HG03571 (cell line): Measurements from ENCODE around the gene MDK.
A peak's percentile ranks its signal among the peaks of the same experiment; 100 is the strongest.

Experiments
- ATAC-seq: cut with Tn5 transposase; IDR thresholded peaks from one replicate; pipeline ENCODE4 v1.9.1; 2021; ENCODE audit not compliant: unreplicated experiment

The MDK gene

GRCh38 chr11:46381048-46381818 lies at the start of gene MDK:
TSS of gene MDK (plus strand) at chr11:46381669. CDS start at chr11:46382058, 389 bp downstream.
- ATAC-seq: no peak

DNA sequence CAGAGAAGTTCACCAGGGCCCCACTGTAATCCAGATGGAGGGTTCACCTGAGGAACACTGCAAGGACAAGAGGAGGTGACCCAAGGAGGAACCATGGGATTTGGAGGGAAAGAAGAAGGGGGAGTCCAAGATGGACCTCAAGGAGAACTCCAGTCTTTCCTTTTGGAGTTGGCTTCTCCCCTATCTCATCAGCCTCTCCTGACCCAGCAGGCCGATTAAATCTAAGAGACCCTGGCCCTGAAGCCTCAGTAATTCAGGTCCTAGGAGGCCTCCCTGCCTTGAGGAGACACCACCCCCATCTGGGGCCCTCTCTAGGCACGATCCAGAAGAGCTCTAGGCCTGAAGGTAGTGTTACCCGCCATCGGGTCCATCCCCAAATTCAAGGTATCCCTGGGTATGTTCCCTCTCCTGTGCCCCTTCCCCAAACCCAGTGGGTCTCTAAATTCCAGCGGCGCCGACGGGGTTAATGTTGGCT lies 49.3 kb upstream of the MDK start:
- no peak for ATAC-seq

- no peak for ATAC-seq
Observed at GRCh38 chr11:46332568-46333393, 48.7 kb upstream of the MDK start.

GRCh38 chr11:46333394-46333947 lies 48.0 kb upstream of the MDK start:
- ATAC-seq: no peak

GRCh38 chr11:46334211-46334610 lies 47.3 kb upstream of the MDK start:
- no peak for ATAC-seq

DNA sequence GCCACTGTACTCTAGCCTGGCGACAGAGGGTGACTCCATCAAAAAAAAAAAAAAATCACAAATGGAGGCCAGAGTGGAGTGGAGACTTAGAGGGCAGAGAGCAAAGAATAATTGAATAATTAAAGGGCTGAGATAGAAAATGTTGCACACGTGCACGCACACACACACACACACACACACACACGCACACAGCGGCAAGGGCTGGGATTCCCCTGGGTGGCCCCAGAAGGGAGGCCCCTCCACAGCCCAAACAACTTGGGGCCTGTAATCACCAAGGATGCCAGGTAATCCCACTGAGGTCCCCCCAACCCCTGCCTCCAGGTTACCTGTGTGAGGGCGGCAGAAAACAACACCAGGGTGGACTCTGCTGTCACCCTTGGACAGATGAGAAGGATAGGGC lies 46.2 kb upstream of the MDK start:
- ATAC-seq: no peak

DNA sequence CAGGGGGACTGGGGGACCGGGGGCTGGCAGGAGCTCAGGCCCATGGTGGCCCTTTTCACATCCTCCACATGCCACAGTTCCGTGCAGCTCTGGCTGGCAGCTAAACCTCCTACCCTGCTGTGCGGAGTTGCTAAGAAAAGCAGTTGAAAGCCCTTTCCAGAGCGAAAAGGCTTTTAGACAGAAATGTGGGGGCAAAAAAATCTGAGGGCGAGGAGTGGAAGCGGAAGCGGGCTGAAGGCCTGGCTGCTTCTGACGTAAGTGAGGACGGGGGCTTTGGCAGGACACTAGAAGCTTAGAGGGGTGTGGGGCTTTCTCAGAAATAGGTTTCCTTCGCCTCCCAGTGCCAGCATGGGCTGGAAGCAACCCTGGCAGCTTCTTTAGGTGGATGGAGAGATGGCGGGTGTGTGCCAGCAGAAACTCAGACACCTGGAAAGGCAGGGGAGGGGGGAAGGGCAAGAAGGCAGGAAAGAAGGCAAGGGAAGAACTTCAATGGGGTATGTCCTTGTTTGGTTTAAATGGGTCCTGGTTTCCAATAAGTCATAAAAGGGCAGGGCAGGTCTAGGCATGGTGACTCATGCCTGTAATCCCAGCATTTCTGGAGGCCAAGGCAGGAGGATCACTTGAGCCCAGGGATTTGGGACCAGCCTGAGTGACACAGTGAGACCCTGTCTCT lies 45.4 kb upstream of the MDK start:
- ATAC-seq: no peak

DNA sequence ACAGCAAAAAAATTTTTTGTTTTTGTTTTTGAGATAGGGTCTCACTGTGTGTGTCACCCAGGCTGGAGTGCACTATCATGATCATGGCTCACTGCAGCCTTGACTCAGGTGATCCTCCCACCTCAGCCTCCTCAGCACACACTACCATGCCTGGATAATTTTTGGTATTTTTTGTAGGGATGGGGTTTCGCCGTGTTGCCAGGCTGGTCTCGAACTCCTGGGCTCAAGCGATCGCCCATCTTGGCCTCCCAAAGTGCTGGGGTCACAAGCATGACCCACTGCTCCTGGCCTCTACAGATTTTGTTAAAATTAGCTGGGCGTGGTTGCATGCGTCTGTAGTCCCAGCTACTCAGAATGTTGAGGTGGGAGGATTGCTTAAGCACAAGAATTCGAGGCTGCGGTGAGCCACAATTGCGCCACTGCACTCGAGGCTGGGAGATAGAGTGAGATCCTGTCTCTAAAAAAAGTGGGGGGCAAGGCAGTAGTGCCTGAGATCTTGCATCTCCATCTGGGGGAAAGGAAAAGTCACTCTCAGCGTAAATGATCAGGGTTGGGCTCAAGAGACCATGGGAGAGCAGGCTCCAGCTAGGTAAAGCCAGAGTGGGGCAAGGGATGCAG lies 44.8 kb upstream of the MDK start:
- no peak for ATAC-seq

GRCh38 chr11:46337626-46338345 lies 43.7 kb upstream of the MDK start:
- ATAC-seq: no peak

DNA sequence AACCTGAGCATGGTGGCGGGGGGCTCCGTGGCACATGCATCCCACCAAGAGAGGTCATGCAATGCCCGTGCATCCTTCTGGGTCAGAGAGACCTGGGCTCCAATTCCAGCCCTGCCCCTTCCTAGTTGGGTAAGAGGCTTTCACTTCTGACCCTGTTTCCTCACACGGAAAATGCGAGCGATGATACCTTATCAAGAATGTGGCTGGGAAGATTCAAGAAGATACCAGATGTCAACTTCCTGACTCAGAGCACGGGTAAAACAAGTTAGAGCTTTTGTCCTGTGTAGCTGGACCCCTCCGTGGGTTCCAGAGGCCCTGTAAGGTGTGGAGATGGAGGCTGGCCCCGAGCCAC lies 42.9 kb upstream of the MDK start:
- ATAC-seq: no peak

DNA sequence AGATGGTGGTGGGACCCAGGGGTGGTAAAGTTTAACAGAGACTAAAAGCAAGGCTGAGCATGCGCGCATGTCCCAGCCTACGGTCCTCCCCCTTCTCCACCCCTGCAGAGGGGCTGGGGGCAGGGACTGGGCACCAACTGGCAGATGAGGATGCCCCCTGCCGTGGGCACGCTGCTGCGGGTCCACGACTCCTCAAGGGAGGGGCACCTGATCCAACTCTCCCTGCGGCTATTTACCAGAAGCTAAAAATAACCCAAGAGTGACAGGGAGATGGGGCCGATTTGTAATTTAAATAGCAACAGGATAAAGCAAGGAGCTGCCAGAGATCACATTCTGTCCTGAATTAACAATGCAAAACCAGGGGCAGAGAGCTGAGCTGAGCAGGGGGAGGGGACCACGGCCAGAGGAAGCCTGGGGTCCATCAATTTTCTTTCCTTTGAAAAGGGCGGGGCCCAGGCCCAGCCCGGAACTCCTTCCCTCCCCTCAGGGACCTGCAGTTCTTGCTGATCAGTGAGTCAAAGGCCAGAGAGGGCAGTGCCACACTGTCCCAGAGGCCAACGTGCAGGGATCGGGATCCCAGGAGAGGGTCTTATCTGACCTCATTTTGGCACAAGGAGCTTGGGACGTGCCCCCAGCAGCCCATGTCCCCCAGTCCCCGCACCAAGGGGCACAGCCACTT lies 42.3 kb upstream of the MDK start:
- no peak for ATAC-seq

DNA sequence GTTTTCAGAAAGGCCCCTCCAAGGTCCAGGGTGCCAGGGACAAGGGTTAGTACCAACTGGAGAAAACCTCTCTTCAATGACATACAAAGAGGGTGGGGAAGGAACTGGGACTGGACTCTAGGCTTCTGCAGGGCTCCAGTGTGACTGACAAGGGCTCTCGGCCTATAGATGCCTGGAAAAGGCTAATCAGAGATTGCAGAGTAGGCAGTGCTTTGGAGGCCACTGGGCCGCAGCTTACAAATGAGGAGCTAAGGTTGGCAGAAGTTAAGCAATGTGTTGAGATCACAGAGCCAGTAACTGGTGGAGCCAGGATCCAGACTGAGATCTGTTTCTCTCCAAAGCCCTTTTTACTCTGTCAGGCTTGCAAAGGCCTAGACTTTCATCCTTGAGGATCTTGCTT lies 41.7 kb upstream of the MDK start:
- ATAC-seq: no peak

DNA sequence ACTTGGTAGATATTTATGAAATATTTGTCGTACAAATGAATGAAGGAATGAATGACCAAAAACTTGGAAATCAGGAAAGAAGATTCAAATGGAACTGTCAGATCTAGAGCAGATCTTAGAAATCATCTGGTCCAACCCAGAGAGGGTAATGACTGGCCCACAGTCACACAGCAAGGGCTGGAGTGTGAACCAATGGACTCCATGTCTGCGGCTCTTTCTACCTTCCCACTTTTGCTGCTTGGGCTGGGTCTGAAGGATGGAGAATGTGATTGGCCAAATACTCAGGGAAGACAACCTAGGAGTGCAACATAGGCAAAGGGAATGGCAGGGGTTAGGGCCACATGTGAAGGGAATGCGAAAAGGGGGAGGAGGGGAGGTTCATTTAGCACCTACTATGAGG lies 40.0 kb upstream of the MDK start:
- no peak for ATAC-seq

- no peak for ATAC-seq
Observed at GRCh38 chr11:46342239-46342638, 39.2 kb upstream of the MDK start.

GRCh38 chr11:46343520-46343919 lies 37.9 kb upstream of the MDK start:
- ATAC-seq: no peak

- ATAC-seq: no peak
Observed at GRCh38 chr11:46345131-46345597, 36.3 kb upstream of the MDK start.

DNA sequence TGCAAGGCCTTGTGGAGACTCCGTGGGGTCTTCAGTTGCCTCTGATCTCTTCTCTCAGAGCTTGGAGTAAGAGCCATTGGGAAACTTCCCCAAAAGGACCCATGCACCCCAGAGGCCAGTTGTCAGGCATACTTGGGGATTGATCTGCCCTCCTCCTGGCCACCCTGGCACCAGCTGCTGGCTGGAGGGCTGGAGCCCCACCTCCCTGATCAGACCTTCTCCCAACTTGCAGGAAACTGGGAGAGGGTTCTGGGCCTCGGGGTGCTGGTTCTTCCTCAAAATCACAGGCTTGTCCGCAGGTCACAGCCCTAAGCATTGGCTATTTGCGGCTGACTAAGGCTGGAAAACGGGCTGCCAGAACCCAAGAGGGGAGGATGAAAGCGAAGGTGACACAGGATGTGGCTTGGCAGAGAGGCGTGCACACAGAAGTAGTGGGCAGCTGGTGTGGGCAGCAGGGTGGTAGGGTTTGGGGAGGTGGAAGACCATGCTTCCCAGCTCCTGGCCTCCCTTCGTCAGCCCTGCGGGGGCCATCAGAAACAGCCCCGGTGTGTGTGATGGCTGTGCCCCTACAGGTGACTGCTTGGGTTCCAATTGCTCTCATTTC lies 35.5 kb upstream of the MDK start:
- ATAC-seq: no peak

DNA sequence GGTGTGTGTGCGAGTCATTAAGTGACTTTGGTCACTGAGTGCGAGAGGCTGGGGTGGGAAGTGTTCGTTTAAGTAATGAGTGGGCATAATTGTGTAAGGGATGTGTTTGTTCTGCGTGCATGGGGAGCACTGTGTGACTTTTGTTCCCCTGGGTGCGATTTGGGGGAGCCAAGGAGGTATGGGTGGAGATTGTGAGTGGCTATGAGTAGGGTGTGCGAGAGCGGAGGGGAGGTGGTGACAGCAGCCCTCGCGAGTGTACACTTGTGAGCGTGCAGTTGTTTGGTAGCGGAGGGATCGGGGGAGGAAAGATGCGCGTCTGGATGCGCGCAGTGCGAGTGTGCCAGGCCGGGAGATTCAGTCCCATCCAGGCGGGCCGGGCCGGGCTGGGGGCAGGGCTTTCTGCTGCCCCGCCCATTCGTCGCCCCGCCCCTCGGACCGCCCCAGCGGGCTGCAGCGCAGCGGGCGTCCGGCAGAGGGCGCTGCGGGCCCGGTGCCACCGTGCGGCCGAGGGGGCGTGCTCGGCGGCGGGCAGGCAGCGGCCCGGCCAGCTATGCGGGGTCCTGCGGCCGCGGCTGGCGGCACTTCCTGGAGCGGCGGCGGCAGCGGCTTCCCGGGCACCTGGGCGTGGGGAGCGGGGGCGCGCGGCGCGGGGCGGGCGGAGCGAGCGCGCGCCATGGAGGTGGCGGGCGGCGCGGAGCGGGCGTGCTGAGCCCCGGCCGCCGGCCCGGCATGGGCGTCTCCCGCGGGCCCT lies 34.4 kb upstream of the MDK start, which contains the start of gene DGKZ:
DGKZ (plus strand) TSS at position 578 of the 751 bp plus-strand sequence. CDS start 197 bp downstream, outside the sequence.
- ATAC-seq: peak; percentile 55
